ENCODE results near the gene SCN1A.

GRCh38 chr2:165941827-165942226 lies 186.0 kb downstream of the SCN1A start:
- TF ChIP-seq EZH2 (IDR thresholded peaks at IDR 0.05; ENCODE audit: borderline replicate concordance, low read depth, low read length, severe bottlenecking) (no peak), CTCF (IDR thresholded peaks at IDR 0.05; ENCODE audit: borderline replicate concordance, extremely low read depth, low read length, poor library complexity, severe bottlenecking) (no peak)
